SJSA1 (cell line): ENCODE measurements around the gene MRC2. TPM values are rescaled to one million over a fixed set of nuclear protein-coding genes. Genes with fewer than 3 reads are reported as not detected.
"Not testable (repeated sequence)": the region's sequence is repeated elsewhere in the genome, so short reads cannot be mapped to it uniquely, and the experiment has no call there.

Experiments
- DNase-seq, 2 experiments: peaks; one replicate each; pipeline ENCODE4 v3.0.0-alpha.2; 2015 to 2020; ENCODE audit warnings: low spot score in 2 of 2, low read depth in 1 of 2
- H3K27ac ChIP-seq: fragments of 250-450 bp; sonication (Bioruptor Pico); 2 replicates; pipeline ENCODE4 v1.5.1; 2020; ENCODE audit warnings: mild to moderate bottlenecking, moderate library complexity
- H3K27me3 ChIP-seq: fragments of 250-450 bp; sonication (Bioruptor Pico); replicated peaks from 2 replicates; pipeline ENCODE4 v1.5.1; 2020; ENCODE audit warnings: mild to moderate bottlenecking, moderate library complexity
- H3K36me3 ChIP-seq: fragments of 250-450 bp; sonication (Bioruptor Pico); 2 replicates; pipeline ENCODE4 v1.5.1; 2020; ENCODE audit warnings: mild to moderate bottlenecking
- H3K4me1 ChIP-seq: fragments of 250-450 bp; sonication (Bioruptor Pico); replicated peaks from 2 replicates; pipeline ENCODE4 v1.6.1; 2021; ENCODE audit warnings: mild to moderate bottlenecking
- H3K4me3 ChIP-seq: fragments of 250-450 bp; sonication (Bioruptor Pico); 2 replicates; pipeline ENCODE4 v1.5.1; 2020; ENCODE audit warnings: mild to moderate bottlenecking
- H3K9me3 ChIP-seq: fragments of 250-450 bp; sonication (Bioruptor Pico); replicated peaks from 2 replicates; pipeline ENCODE4 v1.5.1; 2020; ENCODE audit warnings: mild to moderate bottlenecking
- total RNA-seq: library from RNA; depleted of rRNA; stranded (reverse); fragments of >200 nt; shearing (Covaris generic); gene quantifications from 2 replicates; pipeline ENCODE4 v1.2.3, GENCODE V29; 2014

MRC2 gene
- total RNA-seq, 1 experiment from 2014 or later = 202 TPM

DNA sequence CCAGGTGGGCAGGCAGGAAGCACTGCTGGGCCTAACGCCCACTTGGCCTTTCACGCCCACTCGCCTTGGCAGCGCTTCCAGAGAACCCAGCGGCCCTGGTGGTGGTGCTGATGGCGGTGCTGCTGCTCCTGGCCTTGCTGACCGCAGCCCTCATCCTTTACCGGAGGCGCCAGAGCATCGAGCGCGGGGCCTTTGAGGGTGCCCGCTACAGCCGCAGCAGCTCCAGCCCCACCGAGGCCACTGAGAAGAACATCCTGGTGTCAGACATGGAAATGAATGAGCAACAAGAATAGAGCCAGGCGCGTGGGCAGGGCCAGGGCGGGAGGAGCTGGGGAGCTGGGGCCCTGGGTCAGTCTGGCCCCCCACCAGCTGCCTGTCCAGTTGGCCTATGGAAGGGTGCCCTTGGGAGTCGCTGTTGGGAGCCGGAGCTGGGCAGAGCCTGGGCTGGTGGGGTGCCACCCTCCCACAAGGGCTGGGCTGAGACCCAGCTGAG lies 64.7 kb downstream of the MRC2 start:
- Histone ChIP-seq H3K9me3 (0 out of 2 replicates have a peak, but pooled peaks cover 4% of the 10 kb centered on the region), H3K36me3 (peaks cover 65% of the 10 kb centered on the region), H3K4me1 (no peaks in the 10 kb centered on the region), H3K4me3 (no peak overlapping the region), H3K27me3 (no peaks in the 10 kb centered on the region), H3K27ac (no peak overlapping the region)
- no peak for DNase-seq

DNA sequence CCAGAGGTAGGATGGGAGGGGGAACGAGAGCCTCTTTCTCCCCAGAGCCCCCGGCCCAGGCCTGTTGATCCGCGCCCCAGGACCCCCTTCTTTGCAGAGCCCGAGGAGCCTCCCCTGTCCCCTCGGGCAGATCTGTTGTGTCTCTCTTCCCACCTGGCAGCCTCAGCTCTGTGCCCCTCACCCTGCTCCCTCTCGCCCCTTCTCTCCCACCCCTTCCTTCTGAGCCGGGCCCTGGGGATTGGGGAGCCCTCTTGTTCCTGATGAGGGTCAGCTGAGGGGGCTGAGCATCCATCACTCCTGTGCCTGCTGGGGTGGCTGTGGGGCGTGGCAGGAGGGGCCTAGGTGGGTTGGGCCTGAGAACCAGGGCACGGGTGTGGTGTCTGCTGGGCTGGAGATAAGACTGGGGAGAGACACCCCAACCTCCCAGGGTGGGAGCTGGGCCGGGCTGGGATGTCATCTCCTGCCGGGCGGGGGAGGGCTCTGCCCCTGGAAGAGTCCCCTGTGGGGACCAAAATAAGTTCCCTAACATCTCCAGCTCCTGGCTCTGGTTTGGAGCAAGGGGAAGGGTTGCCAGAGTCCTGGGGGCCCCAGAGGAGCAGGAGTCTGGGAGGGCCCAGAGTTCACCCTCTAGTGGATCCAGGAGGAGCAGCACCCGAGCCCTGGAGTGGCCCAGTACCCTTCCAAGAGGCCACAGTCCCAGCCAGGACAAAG lies 65.4 kb downstream of the MRC2 start:
- Histone ChIP-seq H3K9me3 (0 out of 2 replicates have a peak, but pooled peaks cover 4% of the 10 kb centered on the region), H3K27ac (no peak overlapping the region), H3K36me3 (peaks cover 58% of the 10 kb centered on the region), H3K4me1 (no peaks in the 10 kb centered on the region), H3K27me3 (no peaks in the 10 kb centered on the region), H3K4me3 (no peak overlapping the region)
- peak in 1 of 2 experiments; percentile 69 for DNase-seq

DNA sequence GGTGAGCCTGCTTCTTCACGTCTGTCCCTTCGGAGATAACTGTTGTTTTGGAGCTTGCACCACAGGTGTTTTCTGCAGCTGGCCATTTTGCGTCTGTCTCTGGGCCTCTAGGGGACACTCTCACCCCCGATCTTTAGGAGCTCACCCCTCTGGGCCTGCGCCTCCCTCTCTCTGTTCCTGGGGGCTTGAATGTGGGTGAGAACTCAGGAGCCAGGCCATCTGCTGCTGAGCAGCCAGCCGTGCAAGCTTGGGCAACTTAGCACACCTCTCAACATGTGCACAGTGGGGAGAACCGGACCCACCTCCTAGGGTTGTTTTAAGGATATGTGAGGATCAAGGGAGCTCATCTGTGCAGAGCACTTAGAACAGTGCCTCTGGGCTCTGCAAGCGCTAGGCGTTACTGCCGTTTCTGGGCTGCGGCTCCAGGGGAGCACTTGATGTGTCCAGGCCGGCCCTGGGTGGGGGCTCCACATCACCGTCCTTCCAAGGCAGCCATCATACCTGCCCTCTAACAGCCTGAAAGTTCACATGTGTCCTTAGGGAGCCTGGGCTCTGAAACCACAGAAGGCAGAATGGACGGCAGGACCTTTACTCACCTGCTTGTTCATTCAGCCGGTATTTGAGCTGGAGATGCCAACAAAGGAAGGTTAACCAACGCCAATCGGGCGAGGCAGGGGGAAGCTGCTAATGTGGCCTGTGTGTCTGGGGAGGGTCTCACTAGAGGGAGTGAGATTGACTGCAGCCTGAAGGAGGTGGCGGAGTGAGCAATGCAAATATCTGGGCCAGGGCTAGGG lies 66.3 kb downstream of the MRC2 start:
- H3K27ac ChIP-seq = no peak overlapping the region
- 0 out of 2 replicates have a peak, but pooled peaks cover 4% of the 10 kb centered on the region for H3K9me3 ChIP-seq
- H3K36me3 ChIP-seq = peaks cover 49% of the 10 kb centered on the region
- no peak overlapping the region for H3K4me3 ChIP-seq
- H3K27me3 ChIP-seq = no peaks in the 10 kb centered on the region
- peaks cover 6% of the 10 kb centered on the region for H3K4me1 ChIP-seq
- DNase-seq = no peak

DNA sequence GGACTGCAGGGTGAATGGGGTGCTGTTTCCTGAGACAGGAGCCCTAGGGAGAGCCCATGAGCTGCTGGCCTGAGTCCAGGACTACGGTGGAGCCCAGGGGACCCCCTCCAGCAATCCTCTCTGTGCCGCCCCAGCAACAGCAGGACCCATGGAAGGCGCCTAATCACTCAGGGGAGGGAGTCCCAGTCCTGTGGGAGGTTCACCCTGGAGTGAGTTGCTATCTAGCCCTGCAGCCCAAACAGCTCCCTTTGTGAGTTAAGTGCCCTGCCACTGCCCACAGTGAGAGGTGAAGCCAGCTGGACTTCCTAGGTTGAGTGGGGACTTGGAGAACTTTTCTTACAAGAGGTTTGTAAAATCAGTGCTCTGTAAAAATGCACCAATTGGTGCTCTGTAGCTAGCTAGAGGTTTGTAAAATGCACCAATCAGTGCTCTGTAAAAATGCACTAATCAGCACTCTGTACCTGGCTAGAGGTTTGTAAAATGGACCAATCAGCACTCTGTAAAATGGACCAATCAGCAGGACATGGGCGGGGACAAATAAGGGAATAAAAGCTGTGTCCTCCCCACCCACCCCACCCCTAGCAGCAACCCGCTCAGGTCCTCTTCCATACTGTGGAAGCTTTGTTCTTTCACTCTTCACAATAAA lies 67.7 kb downstream of the MRC2 start:
- DNase-seq, H3K4me3 ChIP-seq, H3K27ac ChIP-seq, H3K9me3 ChIP-seq, H3K27me3 ChIP-seq: not testable (repeated sequence)
- Histone ChIP-seq H3K36me3 (peaks cover 35% of the 10 kb centered on the region), H3K4me1 (peaks cover 13% of the 10 kb centered on the region)

DNA sequence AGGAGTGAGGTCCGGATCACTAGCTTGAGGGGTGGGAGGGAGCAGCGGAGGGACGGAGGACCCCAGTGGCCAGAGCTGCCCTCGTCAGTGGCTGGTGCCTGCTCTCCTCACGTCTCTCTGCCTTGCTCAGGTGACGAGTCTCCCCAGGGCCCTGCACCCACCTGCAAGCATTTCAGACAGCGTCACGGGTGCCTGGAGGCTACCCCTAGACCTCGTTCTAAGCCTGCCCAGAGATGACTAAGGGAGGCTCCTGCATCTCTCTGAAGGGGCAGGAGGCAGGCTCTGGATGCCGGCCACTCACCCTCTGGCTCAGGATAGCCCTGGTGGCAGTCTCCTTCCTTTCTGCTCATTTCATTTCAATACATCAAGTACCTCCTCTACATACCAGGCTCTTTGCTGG lies 68.8 kb downstream of the MRC2 start:
- DNase-seq = no peak
- Histone ChIP-seq H3K27me3 (no peaks in the 10 kb centered on the region), H3K36me3 (peaks cover 24% of the 10 kb centered on the region), H3K4me1 (peaks cover 13% of the 10 kb centered on the region), H3K9me3 (0 out of 2 replicates have a peak, but pooled peaks cover 4% of the 10 kb centered on the region), H3K4me3 (no peak overlapping the region), H3K27ac (no peak overlapping the region)

- Histone ChIP-seq H3K9me3 (0 out of 2 replicates have a peak, but pooled peaks cover 4% of the 10 kb centered on the region), H3K4me1 (peaks cover 13% of the 10 kb centered on the region), H3K36me3 (peaks cover 18% of the 10 kb centered on the region), H3K27ac (no peak overlapping the region), H3K4me3 (no peak overlapping the region), H3K27me3 (no peaks in the 10 kb centered on the region)
- DNase-seq = no peak
Observed at GRCh38 chr17:62696726-62697490, 69.4 kb downstream of the MRC2 start.

DNA sequence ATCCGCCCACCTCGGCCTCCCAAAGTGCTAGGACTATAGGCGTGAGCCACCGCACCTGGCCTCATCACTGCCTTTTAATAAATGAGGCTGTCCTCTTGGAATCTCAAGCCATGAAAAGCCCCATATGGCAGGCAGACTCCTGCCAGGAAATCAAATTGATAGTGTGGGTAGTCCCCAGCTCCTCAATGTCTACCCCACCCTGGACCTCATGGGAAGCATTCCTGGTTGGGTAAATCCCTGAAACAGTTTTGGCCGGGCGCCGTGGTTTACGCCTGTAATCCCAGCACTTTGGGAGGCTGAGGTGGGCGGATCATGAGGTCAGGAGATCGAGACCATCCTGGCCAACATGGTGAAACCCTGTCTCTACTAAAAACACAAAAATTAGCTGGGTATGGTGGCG lies 71.0 kb downstream of the MRC2 start:
- not testable (repeated sequence) for H3K9me3 ChIP-seq, H3K36me3 ChIP-seq, H3K27me3 ChIP-seq, DNase-seq, H3K4me3 ChIP-seq, H3K27ac ChIP-seq
- peaks cover 21% of the 10 kb centered on the region for H3K4me1 ChIP-seq

DNA sequence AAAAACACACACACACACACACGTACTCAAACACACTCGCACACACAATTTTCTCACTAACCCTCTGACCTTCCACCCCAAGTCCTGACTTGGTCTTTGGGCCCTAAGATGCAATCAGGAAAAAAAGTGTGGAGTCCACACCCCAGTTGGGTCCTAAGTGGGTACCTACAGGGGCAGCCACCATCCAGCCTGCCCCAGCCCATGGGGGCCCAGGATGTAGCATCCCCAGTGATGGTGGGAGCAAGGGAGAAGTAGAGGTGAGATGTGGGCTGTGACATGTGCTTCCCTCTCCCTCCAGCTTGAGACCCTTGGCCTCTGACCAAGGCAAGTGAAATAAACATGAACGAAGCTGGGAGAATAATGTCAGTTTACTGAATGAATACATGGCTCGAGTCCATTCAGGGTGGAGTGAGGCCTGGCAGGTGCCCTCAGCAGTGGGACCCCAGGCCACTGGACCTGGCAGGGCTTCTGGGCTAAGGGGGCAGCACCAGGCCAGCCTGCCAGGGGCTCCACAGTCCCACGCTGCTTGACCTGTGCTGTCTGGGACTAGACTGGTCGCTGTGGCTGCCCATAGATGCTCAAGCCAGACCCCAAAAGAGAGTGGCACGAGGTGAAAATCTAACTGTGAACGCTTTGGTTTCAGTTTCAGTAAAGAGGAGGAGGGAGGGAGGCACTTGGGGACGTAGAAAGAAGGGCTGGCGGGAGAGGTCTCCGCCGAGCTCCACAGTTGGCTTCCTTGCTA lies 73.7 kb downstream of the MRC2 start:
- Histone ChIP-seq H3K9me3 (no peaks in the 10 kb centered on the region), H3K27me3 (no peaks in the 10 kb centered on the region), H3K4me1 (peaks cover 33% of the 10 kb centered on the region), H3K27ac (no peak overlapping the region), H3K36me3 (peaks cover 7% of the 10 kb centered on the region; the same call in 1 of the 2 replicates), H3K4me3 (no peak overlapping the region)
- no peak for DNase-seq

DNA sequence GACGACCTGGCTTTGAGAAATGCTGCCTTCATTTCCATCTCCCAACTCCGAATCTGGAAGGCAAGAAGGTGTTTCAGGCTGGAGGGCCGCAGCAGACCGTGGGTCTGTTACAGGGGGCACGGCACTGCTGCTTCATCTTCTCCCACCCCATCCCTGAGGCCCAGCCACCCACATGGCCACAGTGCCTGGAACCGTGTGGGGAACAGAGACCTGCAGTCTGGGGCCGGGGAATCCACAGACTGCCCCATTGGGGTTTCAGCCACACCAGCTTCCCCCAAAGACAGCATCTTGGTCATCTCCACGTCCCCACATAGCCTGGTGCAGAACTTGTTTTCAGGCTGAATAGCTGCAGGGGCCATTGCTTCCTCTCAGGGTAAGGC lies 74.2 kb downstream of the MRC2 start:
- H3K9me3 ChIP-seq = no peaks in the 10 kb centered on the region
- peaks cover 7% of the 10 kb centered on the region; the same call in 1 of the 2 replicates for H3K36me3 ChIP-seq
- H3K27me3 ChIP-seq = no peaks in the 10 kb centered on the region
- no peak overlapping the region for H3K4me3 ChIP-seq
- peaks cover 33% of the 10 kb centered on the region for H3K4me1 ChIP-seq
- no peak for DNase-seq
- H3K27ac ChIP-seq = no peak overlapping the region

DNA sequence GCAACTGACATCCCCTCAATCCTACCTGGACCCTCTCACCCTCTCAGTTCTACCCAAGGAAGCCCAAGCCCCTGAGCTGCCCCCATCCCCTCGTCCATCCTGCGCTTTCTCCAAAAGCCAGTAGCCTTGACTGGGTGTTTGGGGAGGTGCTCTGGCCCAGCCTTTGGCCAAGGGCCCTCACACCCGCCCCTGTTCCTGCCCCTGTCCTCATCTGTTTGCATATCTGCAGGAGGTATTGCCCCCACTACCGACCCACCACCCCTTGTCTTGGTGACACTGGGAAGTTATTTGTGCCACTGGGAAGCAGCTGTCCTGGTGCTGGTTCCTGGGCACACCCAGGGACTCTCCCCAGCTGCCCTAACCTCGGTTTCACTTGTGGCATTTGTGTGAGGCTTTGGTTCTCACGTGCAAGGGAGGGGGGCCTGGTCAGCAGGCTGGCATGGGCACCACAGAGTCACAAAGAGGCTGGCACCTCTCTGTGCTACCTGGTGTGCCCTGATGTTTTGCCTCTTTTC lies 75.3 kb downstream of the MRC2 start:
- peaks cover 33% of the 10 kb centered on the region for H3K4me1 ChIP-seq
- H3K36me3 ChIP-seq = peaks cover 7% of the 10 kb centered on the region; the same call in 1 of the 2 replicates
- no peaks in the 10 kb centered on the region for H3K27me3 ChIP-seq
- no peak overlapping the region for H3K27ac ChIP-seq
- H3K4me3 ChIP-seq = no peak overlapping the region
- no peak for DNase-seq
- no peaks in the 10 kb centered on the region for H3K9me3 ChIP-seq

DNA sequence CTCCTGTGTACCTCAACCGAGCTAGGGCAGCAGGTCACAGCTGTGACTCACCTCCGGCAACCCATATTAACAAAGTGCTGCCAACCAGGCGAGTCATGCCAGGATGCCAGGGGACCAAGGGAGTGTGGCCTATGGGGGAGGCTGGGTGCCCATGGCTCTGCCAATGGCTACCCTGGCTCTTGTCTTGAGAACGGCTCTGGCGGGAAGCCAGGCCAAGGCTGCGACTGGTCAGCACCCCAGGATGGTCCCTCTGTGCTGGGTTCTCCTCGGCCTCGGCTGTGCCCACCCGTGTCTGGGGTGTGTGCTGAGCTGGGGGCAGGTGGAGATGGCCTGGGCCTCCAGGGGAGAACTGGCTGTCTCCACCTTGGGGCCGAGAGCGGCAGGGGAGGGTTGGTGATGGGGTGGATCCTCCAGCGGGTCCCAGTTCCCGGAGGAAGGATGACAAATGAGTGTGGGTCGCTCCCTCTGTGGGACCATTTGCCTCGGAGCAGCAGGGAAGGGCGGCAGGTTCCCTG lies 75.8 kb downstream of the MRC2 start:
- H3K27me3 ChIP-seq = no peaks in the 10 kb centered on the region
- H3K27ac ChIP-seq = peak overlapping the region; percentile 60
- no peaks in the 10 kb centered on the region for H3K9me3 ChIP-seq
- DNase-seq = peak; percentile 52 to 77
- H3K4me3 ChIP-seq = peak overlapping the region; percentile 93
- peaks cover 7% of the 10 kb centered on the region; the same call in 1 of the 2 replicates for H3K36me3 ChIP-seq
- H3K4me1 ChIP-seq = peaks cover 32% of the 10 kb centered on the region

DNA sequence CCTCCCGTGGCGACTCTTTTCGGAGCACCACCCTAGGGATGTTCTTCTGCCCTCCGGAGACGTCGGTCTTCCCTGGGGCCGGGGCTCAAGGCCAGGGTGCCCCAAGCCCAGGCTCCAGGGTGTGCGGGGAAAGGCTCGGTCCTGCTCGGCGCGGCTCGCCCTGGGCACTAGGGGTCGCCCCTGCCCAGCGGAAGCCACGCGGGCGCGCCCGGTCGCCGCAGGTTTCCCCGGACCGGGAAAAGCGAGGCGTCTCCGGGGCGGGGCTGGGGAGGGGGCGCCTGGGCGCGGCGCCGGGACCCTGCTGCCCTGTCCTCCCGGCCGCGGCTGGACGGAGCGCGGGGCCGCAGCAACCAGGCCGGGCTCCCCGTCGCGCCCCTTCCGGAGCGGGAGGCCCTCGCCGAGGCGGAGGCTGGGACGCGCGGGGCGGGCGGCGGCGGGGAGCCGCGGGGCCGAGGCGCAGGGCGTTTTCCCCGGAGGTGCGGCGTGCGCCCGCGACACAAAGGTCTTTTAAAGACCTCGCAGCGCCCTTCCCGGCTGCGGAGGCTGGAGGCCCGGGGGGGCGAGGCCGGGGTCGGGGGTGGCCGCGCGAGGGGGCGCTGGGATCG lies 76.4 kb downstream of the MRC2 start:
- DNase-seq = peak; percentile 81 to 82
- peak overlapping the region; percentile 60 for H3K27ac ChIP-seq
- H3K36me3 ChIP-seq = peaks cover 7% of the 10 kb centered on the region; the same call in 1 of the 2 replicates
- peaks cover 6% of the 10 kb centered on the region for H3K9me3 ChIP-seq
- no peaks in the 10 kb centered on the region for H3K27me3 ChIP-seq
- H3K4me1 ChIP-seq = peaks cover 27% of the 10 kb centered on the region
- peak overlapping the region; percentile 93 for H3K4me3 ChIP-seq
